NCI-H1694 (cell line): Measurements from ENCODE around the gene CTBP1.

Source experiments
- DNase-seq: peaks from one replicate; lab custom pipeline; 2025; lab: John Stamatoyannopoulos, UW

CTBP1 gene

DNA sequence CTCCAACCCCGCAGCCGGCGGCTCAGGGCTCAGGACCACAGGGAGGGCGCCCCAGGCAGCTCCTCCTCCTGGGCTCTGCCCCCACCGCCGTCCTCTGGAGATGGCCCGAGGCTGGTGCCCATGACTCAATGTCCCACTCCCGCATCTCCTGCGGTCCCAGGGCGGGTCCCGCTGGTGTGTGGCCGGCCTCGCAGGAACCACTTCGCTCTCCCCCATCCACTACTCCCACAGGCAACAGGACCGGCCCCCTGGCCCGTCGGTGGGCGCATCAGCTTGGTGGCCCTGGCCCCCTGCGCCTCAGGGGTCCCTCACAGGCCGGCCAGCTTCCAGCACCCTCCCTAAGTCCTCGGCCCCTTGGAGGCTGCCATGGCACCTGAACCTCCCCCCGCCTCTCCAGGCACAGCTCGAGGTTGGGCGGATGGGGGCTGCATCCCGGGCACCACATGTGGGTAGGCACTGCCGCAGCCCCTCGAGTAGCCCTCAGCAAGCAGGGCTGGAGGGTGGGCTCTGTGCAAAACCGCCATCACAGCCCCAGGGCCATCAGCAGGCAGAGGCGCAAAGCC is 53.7 kb downstream of the CTBP1 start:
- DNase-seq, result no peak

GRCh38 chr4:1194010-1194900 is 54.7 kb downstream of the CTBP1 start:
- no peak for DNase-seq

GRCh38 chr4:1193206-1194009 is 55.5 kb downstream of the CTBP1 start:
- no peak for DNase-seq

- DNase-seq, result no peak
Observed at GRCh38 chr4:1192493-1193205, 56.3 kb downstream of the CTBP1 start.

DNA sequence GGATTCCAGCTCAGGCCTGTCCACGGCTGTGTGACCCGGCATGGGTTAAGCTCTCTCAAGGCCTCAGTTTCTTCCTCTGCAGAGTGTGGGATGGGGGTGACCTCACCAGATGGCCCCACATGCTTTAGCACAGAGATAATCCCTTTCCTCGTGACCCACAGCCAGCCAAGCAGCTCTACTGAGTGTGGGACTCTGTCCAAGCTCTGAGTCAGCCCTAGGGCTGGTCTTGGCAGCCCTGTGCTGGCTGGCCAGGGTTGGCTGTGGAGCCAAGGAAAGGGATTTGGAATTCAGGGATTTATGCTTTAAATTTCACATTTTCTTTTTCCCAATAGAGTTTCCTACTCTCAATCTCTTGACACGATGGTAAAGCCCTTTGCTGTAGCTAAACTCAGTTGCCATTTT is 56.8 kb downstream of the CTBP1 start:
- DNase-seq, result peak; percentile 59

- DNase-seq, result no peak
Observed at GRCh38 chr4:1191621-1192020, 57.3 kb downstream of the CTBP1 start.

GRCh38 chr4:1187182-1187581 is 61.7 kb downstream of the CTBP1 start:
- no peak for DNase-seq

DNA sequence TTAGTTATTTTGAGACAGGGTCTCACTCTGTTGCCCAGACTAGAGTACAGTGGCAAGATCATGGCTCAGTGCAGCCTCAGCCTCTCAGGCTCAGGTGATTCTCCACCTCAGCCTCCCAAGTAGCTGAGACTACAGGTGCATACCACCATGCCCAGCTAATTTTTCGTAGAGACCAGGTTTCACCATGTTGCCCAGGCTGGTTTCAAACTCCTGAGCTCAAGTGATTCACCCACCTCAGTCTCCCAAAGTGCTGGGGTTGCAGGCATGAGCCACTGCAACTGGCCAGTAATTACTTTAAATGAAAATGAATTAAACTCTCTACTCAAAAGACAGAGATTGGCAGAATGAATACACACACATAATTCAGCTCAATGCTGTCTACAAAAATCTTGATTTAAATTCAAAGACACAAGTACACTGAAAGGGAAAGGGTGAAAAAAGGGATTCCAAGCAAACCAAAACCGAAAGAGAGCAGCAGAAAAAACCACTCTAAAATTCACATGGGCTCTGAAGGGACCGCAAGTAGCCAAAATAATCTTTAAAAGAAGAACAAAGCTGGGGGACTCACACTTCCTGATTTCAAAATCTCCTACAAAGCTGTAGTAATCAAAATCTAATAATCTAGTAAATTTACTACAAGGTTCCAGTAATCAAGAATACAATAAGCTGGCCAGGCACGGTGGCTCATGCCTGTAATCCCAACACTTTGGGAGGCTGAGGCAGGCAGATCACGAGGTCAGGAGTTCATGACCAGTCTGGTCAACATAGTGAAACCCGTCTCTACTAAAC is 64.8 kb downstream of the CTBP1 start:
- DNase-seq, result no peak

GRCh38 chr4:1182313-1182712 is 66.6 kb downstream of the CTBP1 start:
- DNase-seq, result no peak

- no peak for DNase-seq
Observed at GRCh38 chr4:1180663-1181062, 68.3 kb downstream of the CTBP1 start.

DNA sequence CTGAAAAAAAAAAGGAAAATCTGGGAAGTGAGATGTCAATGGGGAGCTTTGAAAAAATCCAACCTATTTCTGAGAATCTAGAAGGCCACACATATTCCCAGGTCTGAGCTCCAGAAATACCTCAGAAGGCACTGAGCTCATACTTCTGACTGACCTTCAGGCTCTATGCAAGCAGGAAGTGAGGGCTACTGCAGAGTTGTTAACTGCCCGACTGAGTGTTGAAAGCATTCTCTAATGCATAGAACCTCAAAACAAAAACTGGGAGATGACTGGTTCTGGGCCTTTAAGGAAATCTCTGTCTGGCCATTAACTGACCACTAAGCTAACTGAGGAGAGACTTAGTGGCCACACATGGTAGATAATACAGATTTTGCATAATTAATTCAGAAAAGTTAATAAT is 69.0 kb downstream of the CTBP1 start:
- no peak for DNase-seq

GRCh38 chr4:1179089-1179441 is 69.9 kb downstream of the CTBP1 start:
- DNase-seq, result no peak

- no peak for DNase-seq
Observed at GRCh38 chr4:1178300-1179088, 70.4 kb downstream of the CTBP1 start.

DNA sequence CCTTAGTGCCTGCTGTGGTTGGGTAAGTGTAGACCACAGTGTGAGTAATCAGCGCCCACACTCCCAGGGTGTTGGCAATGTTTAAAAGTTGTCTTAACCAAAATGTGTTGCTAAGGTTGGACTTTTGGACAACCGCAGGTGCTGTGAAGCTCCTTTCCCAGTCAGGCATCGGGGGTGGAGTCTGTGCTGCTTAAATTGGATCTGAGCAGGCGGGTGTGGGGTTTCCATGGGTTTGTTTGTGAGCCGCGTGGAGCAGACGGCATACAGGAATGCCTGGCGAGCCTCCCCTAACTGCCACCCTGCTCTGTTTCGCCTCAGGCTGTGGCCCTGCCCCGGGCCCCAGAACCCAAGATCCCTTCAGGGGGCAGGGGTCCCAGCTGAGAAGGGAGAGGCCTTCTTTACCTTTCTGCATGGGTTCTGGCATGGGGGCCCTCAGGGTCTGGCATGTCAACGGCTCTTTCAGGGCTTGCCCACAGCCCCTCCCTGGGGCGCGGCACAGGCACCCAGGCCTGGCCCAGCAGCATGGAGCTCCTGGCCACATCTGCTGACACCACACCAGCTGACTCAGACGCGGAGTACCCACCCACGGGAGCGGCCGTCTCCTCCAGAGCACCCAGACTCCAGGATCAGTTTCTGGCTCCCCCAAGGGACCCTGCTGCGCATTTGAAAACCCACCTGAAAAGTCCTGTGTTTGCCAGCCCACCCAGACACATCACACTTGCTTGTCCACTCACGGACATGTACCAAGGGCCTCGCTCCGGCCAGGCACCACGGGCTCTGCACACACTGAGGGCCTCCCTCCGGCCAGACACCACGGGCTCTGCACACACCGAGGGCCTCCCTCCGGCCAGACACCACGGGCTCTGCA is 71.4 kb downstream of the CTBP1 start:
- DNase-seq, result no peak

DNA sequence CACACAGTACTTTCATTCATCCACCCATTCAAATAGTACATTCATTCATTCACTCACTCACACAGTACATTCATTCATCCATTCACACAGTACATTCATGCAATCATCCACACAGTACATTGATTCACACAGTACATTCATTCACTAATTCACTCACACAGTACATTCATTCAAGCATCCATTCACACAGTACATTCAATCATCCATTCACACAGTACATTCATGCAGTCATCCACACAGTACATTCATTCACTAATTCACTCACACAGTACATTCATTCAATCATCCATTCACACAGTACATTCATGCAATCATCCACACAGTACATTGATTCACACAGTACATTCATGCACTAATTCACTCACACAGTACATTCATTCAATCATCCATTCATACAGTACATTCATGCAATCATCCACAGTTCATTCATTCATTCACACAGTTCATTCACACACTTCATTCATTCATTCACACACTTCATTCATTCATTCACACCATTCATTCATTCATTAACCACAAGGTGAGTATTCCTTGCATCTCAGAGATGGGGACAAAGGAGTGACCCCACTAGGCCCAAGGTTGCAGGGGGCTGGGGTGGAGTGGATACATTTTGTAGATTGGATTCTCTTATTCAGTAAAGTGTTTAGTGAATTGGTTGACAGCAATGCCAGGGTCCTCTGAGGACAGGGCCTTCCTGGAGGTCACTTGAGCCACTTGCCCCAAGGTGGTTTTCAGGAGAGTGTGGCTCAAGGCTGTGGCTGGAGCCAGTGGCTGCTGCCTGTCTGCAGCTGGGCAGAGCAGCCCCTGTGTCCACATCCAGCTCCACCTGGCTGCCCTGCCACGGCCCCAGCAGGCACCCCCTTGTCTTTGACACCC is 72.3 kb downstream of the CTBP1 start:
- no peak for DNase-seq

DNA sequence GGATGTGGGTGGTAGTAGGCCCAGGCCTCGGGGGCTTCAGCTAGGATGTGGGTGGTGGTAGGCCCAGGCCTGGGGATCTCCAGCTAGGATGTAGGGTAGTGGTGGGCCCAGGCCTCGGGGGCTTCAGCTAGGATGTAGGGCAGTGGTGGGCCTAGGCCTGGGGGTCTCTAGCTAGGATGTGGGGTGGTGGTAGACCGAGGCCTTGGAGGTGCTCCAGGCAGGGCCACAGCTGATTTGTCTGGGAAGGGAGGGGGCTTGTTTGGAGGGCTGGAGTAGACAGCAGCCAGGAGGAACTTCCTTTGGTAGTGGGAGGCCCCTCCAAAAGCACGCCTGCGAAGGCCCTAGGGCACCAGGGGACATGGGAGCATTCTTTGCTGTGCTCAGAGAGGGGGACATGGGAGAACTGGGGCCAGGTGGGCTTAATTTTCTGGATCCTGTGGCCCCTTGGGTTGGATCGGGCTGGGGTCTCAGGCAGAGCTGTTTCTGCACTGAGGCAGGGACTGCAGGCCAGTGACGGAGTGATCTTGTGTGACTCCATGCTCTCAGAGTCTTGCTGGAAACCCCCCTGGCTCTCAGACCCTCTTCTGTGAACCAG is 73.2 kb downstream of the CTBP1 start:
- DNase-seq, result no peak

DNA sequence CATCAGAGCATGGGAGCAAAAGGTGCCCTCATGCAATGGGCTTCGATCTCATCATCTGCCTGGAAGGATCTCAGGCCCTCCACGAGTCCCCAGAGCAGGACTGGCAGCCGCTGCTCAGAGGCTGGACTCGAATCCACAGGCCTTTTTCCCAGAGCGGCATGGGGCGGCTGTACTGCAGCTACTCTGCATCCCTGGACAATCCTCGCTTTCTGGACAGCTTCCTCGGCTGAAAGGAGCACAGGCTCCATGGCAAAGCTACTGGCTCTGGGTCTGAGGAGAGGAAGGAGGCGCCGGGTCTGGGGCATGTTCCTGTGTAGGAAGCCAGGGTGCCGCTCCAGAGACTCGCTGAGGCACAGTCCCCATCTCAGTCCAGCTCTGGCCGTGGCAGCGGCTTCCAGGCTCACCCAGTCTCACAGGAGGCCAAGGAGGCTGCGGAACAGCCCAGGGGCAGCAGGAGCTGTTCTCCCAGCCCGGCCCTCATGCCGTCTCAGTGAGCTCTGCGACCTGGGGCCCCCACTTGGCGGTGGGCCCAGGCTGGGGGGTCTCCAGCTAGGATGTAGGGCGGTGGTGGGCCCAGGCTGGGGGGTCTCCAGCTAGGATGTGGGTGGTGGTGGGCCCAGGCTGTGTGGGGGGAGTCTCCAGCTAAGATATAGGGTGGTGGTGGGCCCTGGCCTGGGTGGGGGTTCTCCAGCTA is 73.8 kb downstream of the CTBP1 start:
- no peak for DNase-seq
